GM12878 (cell line): ENCODE measurements around the gene AMBRA1. TPM values are rescaled to one million over a fixed set of nuclear protein-coding genes. Genes with fewer than 3 reads are reported as not detected.

Experiments
- ATAC-seq: fragments of 200-7000 bp; cut with Tn5 transposase; 3 replicates; pipeline ENCODE4 v1.9.1; 2020; ENCODE audit warnings: mild to moderate bottlenecking, moderate library complexity
- BruUV-seq: library from RNA; stranded (reverse); fragments of 400-500 nt; replicated peaks from 2 replicates; lab custom pipeline; 2021; lab: Mats Ljungman, UMichigan
- CTCF ChIA-PET: fragments of 300-600 bp; sonication (Branson Sonifier 250); formaldehyde crosslinking; extraction: SDS; loops from one replicate; lab custom pipeline; 2021; ENCODE audit warnings: inconsistent platforms; lab: Yijun Ruan, JAX
- POLR2A ChIA-PET: fragments of 350-600 bp; formaldehyde crosslinking; extraction: SDS; loops from one replicate; lab custom pipeline; 2021; ENCODE audit warnings: inconsistent platforms; lab: Charles Lee
- RAD21 ChIA-PET: fragments of 300-600 bp; sonication (Branson Sonifier 250); formaldehyde crosslinking; loops from one replicate; lab custom pipeline; 2023; ENCODE audit warnings: antibody characterized with exemption; ENCODE audit not compliant: unreplicated experiment; lab: Charles Lee
- SMC1A ChIA-PET: fragments of 300-600 bp; sonication (Branson Sonifier 250); formaldehyde crosslinking; loops from one replicate; lab custom pipeline; 2023; ENCODE audit not compliant: unreplicated experiment, uncharacterized antibody; lab: Charles Lee
- DNase-seq: peaks from one replicate; pipeline ENCODE4 v3.0.0-alpha.2; 2011; ENCODE audit warnings: low read depth, low spot score
- FAIRE-seq: peaks from 3 replicates; lab custom pipeline; 2011; peaks lifted over from hg19 to GRCh38; lab: Jason Lieb, UNC
- H2AFZ ChIP-seq: 2 replicates; pipeline ENCODE4 v1.6.0; 2011; ENCODE audit warnings: low read depth, low read length, control low read depth; ENCODE audit not compliant: control insufficient read depth
- H3K27ac ChIP-seq: 2 replicates; pipeline ENCODE4 v1.5.1; 2011; ENCODE audit warnings: control low read depth; ENCODE audit not compliant: control insufficient read depth, insufficient read depth
- H3K27me3 ChIP-seq, 2 experiments: replicated peaks in 1 of 2; 2 replicates each; pipeline versions ENCODE4 v1.6.0 to v1.6.1; 2011; ENCODE audit warnings: low read length in 1 of 2; ENCODE audit not compliant: control insufficient read depth in 2 of 2, insufficient read depth in 2 of 2
- H3K36me3 ChIP-seq, 2 experiments: 2 replicates each; pipeline ENCODE4 v1.5.1; 2011; ENCODE audit warnings: low read length in 1 of 2; ENCODE audit not compliant: control insufficient read depth in 2 of 2, insufficient read depth in 2 of 2
- H3K4me1 ChIP-seq: 2 replicates; pipeline ENCODE4 v1.6.1; 2011; ENCODE audit warnings: mild to moderate bottlenecking, low read length, moderate library complexity, mixed read lengths; ENCODE audit not compliant: control insufficient read depth, insufficient read depth
- H3K4me2 ChIP-seq: 2 replicates; pipeline ENCODE4 v1.6.0; 2011; ENCODE audit warnings: control low read depth; ENCODE audit not compliant: control insufficient read depth, insufficient read depth
- H3K4me3 ChIP-seq: fragments of 200-600 bp; sonication (generic); 2 replicates; pipeline ENCODE4 v1.5.1; 2016
- H3K79me2 ChIP-seq: 2 replicates; pipeline ENCODE4 v1.6.0; 2011; ENCODE audit warnings: low read length; ENCODE audit not compliant: control insufficient read depth, insufficient read depth
- H3K9ac ChIP-seq: 2 replicates; pipeline ENCODE4 v1.8.0; 2011; ENCODE audit warnings: low read length, control low read depth, mixed read lengths; ENCODE audit not compliant: control insufficient read depth, insufficient read depth
- H3K9me3 ChIP-seq: replicated peaks from 3 replicates; pipeline ENCODE4 v1.5.1; 2011; ENCODE audit warnings: mild to moderate bottlenecking, low read length; ENCODE audit not compliant: control insufficient read depth, insufficient read depth
- H4K20me1 ChIP-seq: 2 replicates; pipeline ENCODE4 v1.6.0; 2011; ENCODE audit not compliant: control insufficient read depth, insufficient read depth
- ASH2L ChIP-seq: fragments of 300-600, 200-600 bp; sonication (generic); IDR thresholded peaks from 2 replicates; pipeline ENCODE4 v1.6.1; 2017; ENCODE audit warnings: low read depth, mild to moderate bottlenecking, borderline replicate concordance
- BCL11A ChIP-seq: IDR thresholded peaks from 2 replicates; pipeline ENCODE4 v1.6.1; 2011; ENCODE audit warnings: low read depth, low read length
- CUX1 ChIP-seq: IDR thresholded peaks from 2 replicates; pipeline ENCODE4 v1.6.1; 2012; ENCODE audit warnings: improper control_type of control experiment, low read depth, low read length; ENCODE audit not compliant: insufficient replicate concordance
- DPF2 ChIP-seq: fragments of 450-650 bp; IDR thresholded peaks from 2 replicates; pipeline ENCODE4 v1.6.1; 2017; ENCODE audit warnings: mild to moderate bottlenecking
- EGR1 ChIP-seq, 2 experiments: IDR thresholded peaks; 1 replicate in 1 of 2; 2 replicates in 1 of 2; pipeline ENCODE4 v1.6.1; 2011 to 2012; ENCODE audit warnings: low read depth in 2 of 2, low read length in 2 of 2, borderline replicate concordance in 1 of 2, mild to moderate bottlenecking in 1 of 2, moderate library complexity in 1 of 2
- FOS ChIP-seq: IDR thresholded peaks from 3 replicates; pipeline ENCODE4 v1.6.1; 2011; ENCODE audit warnings: borderline replicate concordance; ENCODE audit not compliant: insufficient read length; ENCODE audit errors: extremely low read depth
- FOXM1 ChIP-seq: IDR thresholded peaks from 2 replicates; pipeline ENCODE4 v1.6.1; 2012; ENCODE audit warnings: low read depth, mild to moderate bottlenecking, inconsistent platforms, low read length, moderate library complexity
- NR2C2 ChIP-seq: IDR thresholded peaks from 2 replicates; pipeline ENCODE4 v1.6.1; 2011; ENCODE audit warnings: borderline replicate concordance, low read depth; ENCODE audit not compliant: control insufficient read depth, insufficient read length
- PML ChIP-seq: IDR thresholded peaks from 2 replicates; pipeline ENCODE4 v1.6.1; 2012; ENCODE audit warnings: low read length, inconsistent platforms
- SMARCA5 ChIP-seq: fragments of 450-650 bp; IDR thresholded peaks from 2 replicates; pipeline ENCODE4 v1.6.1; 2017; ENCODE audit warnings: mild to moderate bottlenecking
- TBL1XR1 ChIP-seq: IDR thresholded peaks from 2 replicates; pipeline ENCODE4 v1.6.1; 2012; ENCODE audit warnings: low read depth, low read length, improper control_type of control experiment
- USF2 ChIP-seq: IDR thresholded peaks from 2 replicates; pipeline ENCODE4 v1.6.1; 2011; ENCODE audit warnings: low read depth, low read length, improper control_type of control experiment, borderline replicate concordance
- ZZZ3 ChIP-seq: IDR thresholded peaks from 2 replicates; pipeline ENCODE4 v1.6.1; 2011; ENCODE audit warnings: low read depth; ENCODE audit not compliant: control insufficient read depth, insufficient read length
- WGBS: methylation state at CpG from one replicate; pipeline ENCODE4 v1.1.6; 2016; ENCODE audit warnings: low lambda C conversion rate; ENCODE audit not compliant: insufficient replicate concordance, insufficient coverage; ENCODE audit errors: missing lambda C conversion rate; 5-methylcytosine and 5-hydroxymethylcytosine counted together
- in situ Hi-C: fragments of 300-500 bp; cut with MboI; formaldehyde crosslinking; loops from 9 replicates; pipeline ENCODE4 v1.14.3; 2018; ENCODE audit warnings: mixed read lengths
- intact Hi-C: fragments of 100-400 bp; cut with micrococcal nuclease; formaldehyde crosslinking; loops from one replicate; pipeline ENCODE4 v1.14.2; 2022; ENCODE audit not compliant: unreplicated experiment
- polyA plus RNA-seq, 11 experiments: library from polyadenylated mRNA; depleted of rRNA in 4 of 11; unstranded in 6 of 11; stranded (reverse) in 5 of 11; fragments of >200 nt; fragmentation: Nextera tagmentation in 4 of 11; fragmentation: Illumina TruSeq in 1 of 11; extraction: Ambion mirVana in 4 of 11; extraction: Trizol in 1 of 11; gene quantifications; 1 replicate in 1 of 11; 2 replicates in 10 of 11; pipeline versions ENCODE4 v1.2.1 to v1.2.3, GENCODE V29; 2011 to 2016; ENCODE audit warnings: inconsistent platforms in 2 of 11, missing spikeins in 2 of 11, low read depth in 1 of 11
- total RNA-seq, 4 experiments: library from RNA; depleted of rRNA in 3 of 4; stranded (reverse); fragments of >200 nt in 3 of 4; fragmentation: Illumina TruSeq in 1 of 4; extraction: Trizol in 1 of 4; gene quantifications; 2 replicates each; pipeline versions ENCODE4 v1.2.1 to v1.2.3, GENCODE V29; 2013 to 2021
- TF ChIP-seq, protein P1 (sequence below): fragments of 450-650 bp; IDR thresholded peaks from 2 replicates; pipeline ENCODE4 v1.6.1; 2016; ENCODE audit warnings: mild to moderate bottlenecking

The AMBRA1 gene
- total and polyA plus RNA-seq, 10 of the 15 experiments (the other 5 are each of a cell fraction or from before 2014, with no cell fraction given) = 0.57 to 34.3 (median 13.7) TPM

- in situ Hi-C loops = loop anchor here (10.0 kb wide), 1 partner anchor 141 kb away; no protein-coding TSS in a partner anchor
- H3K79me2 ChIP-seq = no peaks in the 10 kb centered on the region
- ChIA-PET CTCF (interaction anchor here (1.1 to 6.7 kb wide), 4 partner anchors 97 to 142 kb away, joined by 4 to 94 read pairs (median 10); no protein-coding TSS in a partner anchor), POLR2A (no interaction called here), RAD21 (interaction anchor here (2.1 kb wide), 1 partner anchor 58 kb away, joined by 8 read pairs; no protein-coding TSS in a partner anchor), SMC1A (interaction anchor here (1.6 kb wide), 1 partner anchor 135 kb away, joined by 8 read pairs; no protein-coding TSS in a partner anchor)
- H3K4me2 ChIP-seq = no peak overlapping the region
- H3K9ac ChIP-seq = no peak overlapping the region
- FAIRE-seq = no peak
- peaks cover 6% of the 10 kb centered on the region for H3K4me1 ChIP-seq
- no TSS peak for BruUV-seq
- no peak overlapping the region for H3K4me3 ChIP-seq
- DNase-seq = no peak
- no peak overlapping the region for H3K27ac ChIP-seq
- H3K36me3 ChIP-seq = peaks cover 0 to 13% of the 10 kb centered on the region in 2 experiments; a peak in 3 of 4 replicates
- intact Hi-C loops = no loop called here
- no peak for ATAC-seq
- TF ChIP-seq, protein P1, sequence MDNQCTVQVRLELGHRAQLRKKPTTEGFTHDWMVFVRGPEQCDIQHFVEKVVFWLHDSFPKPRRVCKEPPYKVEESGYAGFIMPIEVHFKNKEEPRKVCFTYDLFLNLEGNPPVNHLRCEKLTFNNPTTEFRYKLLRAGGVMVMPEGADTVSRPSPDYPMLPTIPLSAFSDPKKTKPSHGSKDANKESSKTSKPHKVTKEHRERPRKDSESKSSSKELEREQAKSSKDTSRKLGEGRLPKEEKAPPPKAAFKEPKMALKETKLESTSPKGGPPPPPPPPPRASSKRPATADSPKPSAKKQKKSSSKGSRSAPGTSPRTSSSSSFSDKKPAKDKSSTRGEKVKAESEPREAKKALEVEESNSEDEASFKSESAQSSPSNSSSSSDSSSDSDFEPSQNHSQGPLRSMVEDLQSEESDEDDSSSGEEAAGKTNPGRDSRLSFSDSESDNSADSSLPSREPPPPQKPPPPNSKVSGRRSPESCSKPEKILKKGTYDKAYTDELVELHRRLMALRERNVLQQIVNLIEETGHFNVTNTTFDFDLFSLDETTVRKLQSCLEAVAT = no peak
- TF ChIP-seq ASH2L (no peak), TBL1XR1 (no peak), SMARCA5 (no peak), BCL11A (no peak), FOXM1 (no peak), EGR1 (IDR thresholded peaks at IDR 0.05; ENCODE audit: borderline replicate concordance in 1 of 2, low read depth in 2 of 2, low read length in 2 of 2) (no peak), PML (no peak), DPF2 (no peak), USF2 (no peak), CUX1 (no peak), ZZZ3 (no peak), NR2C2 (no peak), FOS (no peak)
- no peaks in the 10 kb centered on the region for H3K9me3 ChIP-seq
- 53% methylated on average over 4 of the region's 4 CpGs for WGBS
- H2AFZ ChIP-seq = no peak overlapping the region
- peaks cover 7 to 10% of the 10 kb centered on the region in 2 experiments for H3K27me3 ChIP-seq
- no peaks in the 10 kb centered on the region for H4K20me1 ChIP-seq
These were observed 200.1 kb downstream of the AMBRA1 start for GRCh38 chr11:46393759-46394158.
